K562 treated with DMSO at 1 percent for 4 hours (cell line): ENCODE measurements around the gene ENTPD7. TPM values are rescaled to one million over a fixed set of nuclear protein-coding genes. Genes with fewer than 3 reads are reported as not detected.

Source experiments
- total RNA-seq: library from RNA; unstranded; fragments of 300-600 nt; gene quantifications from 2 replicates; pipeline ENCODE4 v1.2.3, GENCODE V29; 2022; ENCODE audit not compliant: insufficient read depth

Gene ENTPD7
- total RNA-seq: 5.1 and 6.3 TPM in 2 replicates

GRCh38 chr10:99659031-99659867 lies at the start of gene ENTPD7:
ENTPD7 (plus strand) TSS chr10:99659509; CDS start chr10:99659957, 448 bp downstream.

GRCh38 chr10:99619851-99620710 lies 39.2 kb upstream of the ENTPD7 start, which contains the start of gene SLC25A28:
SLC25A28 (minus strand) TSS chr10:99620439; CDS start chr10:99620335, 104 bp downstream.

GRCh38 chr10:99732033-99732842 lies 72.9 kb downstream of the ENTPD7 start, which contains the start of the genes COX15 and CUTC:
COX15 (minus strand) TSS chr10:99732127; CDS start chr10:99732049, 78 bp downstream.
CUTC (plus strand) TSS chr10:99732234; CDS start chr10:99732349, 115 bp downstream.

Other genes with a start within 250 kb of the ENTPD7 start
- gene GOT1, start 228.9 kb upstream of the ENTPD7 start, total RNA-seq: 65.1 and 96.1 TPM in 2 replicates
- gene NKX2-3, start 126.6 kb upstream of the ENTPD7 start, total RNA-seq: not detected in 2 replicates
- gene SLC25A28, start 39.1 kb upstream of the ENTPD7 start, total RNA-seq: 7.3 and 8.9 TPM in 2 replicates
- 13.8 and 14.5 TPM in 2 replicates for gene COX15, start 72.6 kb downstream of the ENTPD7 start, total RNA-seq
- gene CUTC, start 72.7 kb downstream of the ENTPD7 start, total RNA-seq: 14.1 and 18.3 TPM in 2 replicates
- 0.27 TPM in 1 of 2 replicates, not detected in the other for gene ABCC2, start 123.1 kb downstream of the ENTPD7 start, total RNA-seq